Activated CD4-positive, alpha-beta T cell treated with anti-CD3 and anti-CD28 coated beads for 24 hours (primary cell): ENCODE measurements around the gene XRCC1.
A peak's percentile ranks its signal among the peaks of the same experiment; 100 is the strongest.
"Not testable (repeated sequence)": the region's sequence is repeated elsewhere in the genome, so short reads cannot be mapped to it uniquely, and the experiment has no call there.

Source experiments
- DNase-seq, 2 donors: peaks; one replicate each; pipeline ENCODE4 v3.0.0-alpha.2; 2020; ENCODE audit warnings: low read depth in 2 of 2

Gene XRCC1

DNA sequence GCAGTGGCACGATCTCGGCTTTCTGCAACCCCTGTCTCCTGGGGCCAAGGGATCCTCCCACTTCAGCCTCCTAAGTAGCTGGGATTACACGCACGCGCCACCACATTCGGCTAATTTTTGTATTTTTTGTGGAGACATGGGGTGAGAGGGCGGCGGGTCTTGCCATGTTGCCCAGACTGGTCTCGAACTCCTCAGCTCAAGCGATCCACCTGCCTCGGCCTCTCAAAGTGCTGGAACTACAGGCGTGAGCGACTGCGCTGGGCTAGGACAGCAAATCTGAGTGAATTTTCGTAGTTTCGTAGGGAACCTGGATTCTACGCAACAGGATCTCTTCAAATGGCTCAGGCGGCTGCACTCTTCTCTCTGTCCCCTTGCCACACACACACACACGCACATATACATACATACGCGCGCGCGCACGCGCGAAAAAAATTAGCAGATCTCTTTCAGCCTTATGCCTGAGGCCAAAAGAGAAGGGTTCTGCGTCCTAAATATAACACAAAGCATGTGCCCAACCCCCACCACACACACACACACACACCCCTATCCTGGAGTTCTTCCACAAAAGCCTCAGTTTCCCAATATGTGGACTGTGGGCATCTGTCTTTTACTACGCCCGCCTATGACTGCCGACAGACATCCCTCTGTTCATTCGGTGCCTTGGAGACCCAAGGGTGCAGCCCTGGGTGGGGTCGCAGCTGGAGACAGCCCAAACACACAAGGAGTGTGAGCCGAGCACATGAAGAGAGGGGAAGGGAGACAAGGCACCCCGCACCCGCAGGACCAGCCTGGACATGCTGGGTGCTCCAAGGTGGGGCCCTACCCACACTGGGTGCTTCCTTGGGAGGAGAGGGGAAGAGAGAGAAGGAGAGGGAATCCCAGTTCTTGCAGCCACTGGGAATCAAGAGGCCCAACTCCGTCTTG is 890 bp upstream of the XRCC1 start:
- DNase-seq, result no peak

DNA sequence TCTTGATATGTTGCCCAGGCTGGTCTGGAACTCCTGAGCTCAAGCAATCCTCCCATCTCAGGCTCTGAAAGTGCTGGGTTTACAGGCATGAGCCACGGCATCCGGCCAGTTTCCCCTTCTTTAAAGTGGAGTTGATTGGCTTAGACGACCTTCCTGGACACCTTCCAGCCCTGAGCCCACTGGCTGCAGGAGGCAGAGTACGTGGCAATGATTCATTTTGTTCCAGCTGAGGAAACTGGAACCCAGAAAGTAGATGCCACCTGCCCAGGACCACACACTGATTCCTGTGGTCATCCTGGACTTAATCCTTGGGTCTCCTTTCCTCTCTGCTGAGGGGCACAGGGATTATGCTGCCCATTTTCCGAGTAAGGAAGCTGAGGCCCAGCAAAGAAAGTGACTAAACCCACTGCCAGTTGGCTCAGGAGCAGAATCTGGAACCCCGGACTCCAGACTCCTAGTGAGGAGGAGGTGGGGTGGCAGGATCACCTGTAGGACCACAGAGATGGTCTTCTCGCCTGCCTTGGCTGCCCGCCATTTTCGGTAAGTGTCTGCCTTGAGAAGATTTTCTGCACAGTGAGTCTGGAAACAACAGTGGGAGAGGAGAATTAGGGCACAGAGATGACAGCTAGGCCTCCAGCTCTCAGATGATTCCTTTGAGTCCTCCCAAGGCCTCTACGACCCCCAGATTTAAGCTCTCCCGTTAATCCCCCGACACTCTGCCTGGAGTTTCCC is 737 bp downstream of the XRCC1 start:
- DNase-seq, result no peak

DNA sequence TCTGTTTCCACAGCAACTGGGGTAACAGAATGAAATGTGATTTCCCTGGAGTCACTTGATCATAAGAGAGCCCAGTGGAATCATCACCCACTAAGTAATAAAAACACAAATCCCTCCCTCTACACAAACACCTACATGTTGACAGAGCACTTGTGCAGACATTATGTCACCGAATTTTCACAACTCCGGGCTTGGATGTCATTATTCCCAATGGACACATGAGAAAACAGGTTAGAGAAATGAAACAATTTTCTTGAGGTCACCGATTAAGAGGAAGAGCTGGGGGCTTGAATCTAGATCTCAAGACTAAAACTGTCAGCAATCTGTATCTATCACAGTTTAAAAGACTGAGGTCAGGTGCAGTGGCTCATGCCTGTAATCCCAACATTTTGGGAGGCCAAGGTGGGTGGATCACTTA is 3.1 kb downstream of the XRCC1 start:
- no peak for DNase-seq

DNA sequence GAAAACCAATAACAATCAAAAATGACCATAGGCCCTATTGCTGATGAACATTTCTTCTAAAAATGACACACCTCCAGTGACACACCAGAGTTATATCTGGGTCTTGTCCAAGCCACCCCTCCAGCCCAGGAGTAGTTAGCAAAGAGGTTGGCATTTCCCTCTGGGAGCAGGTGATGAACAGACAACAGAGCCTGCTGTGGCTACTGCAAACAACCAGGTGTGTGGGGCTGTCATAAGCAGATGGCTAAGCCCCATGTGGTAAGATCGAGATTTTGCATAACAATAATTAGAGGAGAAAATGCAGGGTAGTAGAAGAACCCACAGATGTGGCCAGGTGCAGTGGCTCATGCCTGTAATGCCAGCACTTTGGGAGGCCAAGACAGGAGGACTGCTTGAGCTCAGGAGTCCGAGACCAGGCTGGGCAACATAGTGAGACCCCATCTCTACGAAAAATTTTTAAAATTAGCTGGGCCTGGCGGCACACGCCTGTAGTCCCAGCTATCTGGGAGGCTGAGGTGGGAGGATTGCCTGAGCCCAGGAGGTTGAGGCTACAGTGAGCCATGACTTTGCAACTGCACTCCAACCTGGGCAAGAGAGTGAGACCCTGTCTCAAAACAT is 5.0 kb downstream of the XRCC1 start:
- no peak for DNase-seq

DNA sequence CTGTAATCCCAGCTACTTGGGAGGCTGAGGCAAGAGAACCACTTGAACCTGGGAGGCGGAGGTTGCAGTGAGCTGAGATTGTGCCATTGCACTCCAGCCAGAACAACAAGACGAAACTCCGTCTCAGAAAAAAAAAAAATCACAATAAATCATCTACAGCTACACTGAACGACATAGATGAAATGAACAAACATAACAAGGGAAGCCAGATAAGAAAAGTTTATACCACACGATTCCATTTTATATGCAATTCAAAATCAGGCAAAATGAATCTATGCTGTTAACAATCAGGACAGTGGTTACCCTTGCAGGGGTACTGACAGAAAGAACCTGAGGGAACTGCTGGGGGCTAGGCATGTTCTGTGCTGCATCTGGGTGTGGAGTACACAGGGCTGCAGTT is 5.7 kb downstream of the XRCC1 start:
- DNase-seq, result no peak

DNA sequence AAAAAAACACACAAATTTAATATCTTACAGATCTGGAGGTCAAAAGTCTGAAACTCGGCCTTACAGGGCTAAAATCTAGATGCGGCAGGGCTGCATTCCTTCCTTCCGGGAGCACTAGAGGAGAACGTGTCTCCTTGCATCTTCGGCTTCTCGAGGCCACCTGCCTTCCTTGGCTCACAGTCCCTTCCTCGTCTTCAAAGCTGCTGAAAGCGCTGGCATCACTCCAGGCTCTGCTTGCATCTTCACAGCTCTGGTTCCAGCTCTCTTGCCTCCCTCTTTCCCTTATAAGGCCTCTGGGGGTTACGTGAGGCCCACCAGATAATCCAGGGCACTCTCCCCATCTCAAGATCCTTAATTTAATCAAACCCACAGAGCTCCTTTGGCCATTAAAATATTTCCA is 10.5 kb downstream of the XRCC1 start:
- DNase-seq, result no peak

DNA sequence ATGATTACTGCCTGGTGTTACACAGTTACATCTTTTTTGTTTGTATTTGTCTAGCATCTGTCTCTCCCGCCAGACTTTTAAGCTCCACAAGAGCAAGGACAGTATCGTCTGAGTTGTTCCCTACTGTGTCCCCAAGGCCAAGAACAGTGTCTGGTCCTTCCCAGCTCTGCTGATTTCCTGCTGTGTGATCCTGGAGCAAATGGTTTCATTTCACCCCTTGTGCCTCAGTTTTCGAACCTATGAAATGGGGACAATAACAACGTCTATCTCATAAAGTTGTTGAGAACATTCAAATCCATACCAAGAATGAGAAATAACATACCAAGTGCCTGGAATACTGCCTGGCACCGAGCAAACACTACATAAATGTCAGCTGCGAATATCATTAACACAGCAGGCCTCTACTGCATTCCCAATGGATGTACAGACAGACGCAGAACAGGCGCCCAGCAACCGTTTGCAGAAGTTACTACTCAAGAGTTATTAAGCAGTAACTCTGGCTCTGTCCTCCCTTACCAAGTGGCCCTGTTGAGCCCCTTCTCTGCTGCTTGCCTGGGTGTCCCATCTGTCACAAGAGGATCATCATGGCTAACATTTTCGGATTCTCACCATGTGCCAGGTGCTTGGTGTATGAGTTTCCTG is 11.4 kb downstream of the XRCC1 start:
- DNase-seq, result no peak

DNA sequence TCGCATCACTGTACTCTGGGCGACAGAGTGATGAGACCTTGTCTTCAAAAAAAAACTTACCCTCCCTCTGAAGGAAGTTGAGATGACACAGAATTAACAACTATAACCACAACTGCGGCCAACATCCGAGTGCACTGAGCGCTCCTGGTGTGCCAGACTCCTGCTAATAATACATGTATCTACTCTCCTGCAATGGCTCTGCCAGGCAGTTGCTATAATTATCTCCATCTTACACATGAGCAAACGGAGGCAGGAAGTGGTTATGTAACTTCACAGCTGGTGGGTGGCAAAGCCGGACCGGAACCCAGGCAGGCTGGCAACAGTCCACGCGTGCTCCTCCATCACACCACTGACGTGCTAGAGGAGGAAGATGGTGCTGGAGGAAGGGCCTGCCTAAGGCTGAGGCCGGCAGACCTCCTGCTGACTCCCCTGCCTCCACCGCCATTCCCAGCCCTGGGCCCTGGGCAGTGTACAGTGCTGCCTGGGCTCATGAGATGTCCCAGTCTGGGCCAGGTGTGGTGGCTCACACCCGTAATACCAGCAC is 12.6 kb downstream of the XRCC1 start:
- DNase-seq, result peak; percentile 36 to 42

DNA sequence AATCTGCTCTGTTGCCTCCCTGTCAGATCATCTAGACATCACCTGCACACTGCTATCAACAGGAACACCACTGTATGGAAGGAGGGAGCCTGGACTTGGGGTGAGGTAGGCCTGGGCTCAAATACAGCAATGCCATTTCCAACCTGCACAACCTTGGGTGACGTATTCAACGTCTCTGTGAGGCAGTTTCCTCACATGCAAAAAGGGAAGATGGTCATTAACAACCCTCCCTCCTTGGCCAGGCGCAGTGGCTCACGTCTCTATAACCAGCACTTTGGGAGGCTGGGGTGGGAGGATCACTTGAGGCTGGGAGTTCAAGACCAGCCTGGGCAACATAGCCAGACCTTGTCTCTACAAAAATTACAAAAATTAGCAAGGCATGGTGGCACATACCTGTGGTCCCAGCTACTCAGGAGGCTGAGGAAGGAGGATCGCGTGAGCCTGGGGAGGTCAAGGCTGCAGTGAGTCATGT is 13.1 kb downstream of the XRCC1 start:
- DNase-seq, result no peak

DNA sequence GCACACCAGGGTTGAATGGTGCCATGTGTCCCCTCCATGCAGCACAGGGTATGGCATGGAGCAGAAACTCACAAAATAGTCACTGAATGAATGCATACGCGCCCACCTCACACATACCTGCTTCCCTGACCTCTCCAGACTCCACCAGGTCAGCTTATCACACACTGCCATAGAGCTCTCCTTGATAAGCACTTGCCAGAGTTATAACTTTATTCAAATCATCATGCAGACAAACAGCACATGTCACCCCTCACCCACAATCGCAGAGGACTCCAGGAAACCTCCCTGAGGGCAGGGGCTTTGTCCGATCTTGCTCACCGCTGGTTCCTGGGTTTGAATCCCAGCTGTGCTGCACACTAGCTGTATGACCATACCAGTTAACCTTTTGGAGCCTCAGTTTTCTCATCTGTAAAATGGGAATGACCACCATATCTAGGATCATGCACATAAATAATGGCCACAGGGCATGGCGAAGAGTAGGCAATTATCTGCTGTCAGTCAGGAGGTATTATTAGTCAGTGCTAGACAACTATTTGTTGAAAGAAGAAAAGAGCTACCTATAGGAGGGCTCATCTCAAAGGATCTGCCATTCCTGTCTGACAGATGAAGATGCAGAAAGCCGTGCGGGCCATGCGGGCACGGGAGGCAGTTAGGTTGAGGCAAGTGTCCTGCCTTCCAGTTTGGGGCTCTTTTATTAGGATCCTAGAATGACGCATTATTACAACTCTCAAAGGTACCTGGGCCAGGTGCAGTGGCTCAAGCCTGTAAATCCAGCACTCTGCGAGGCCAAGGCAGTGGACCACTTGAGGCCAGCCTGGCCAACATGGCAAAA is 14.0 kb downstream of the XRCC1 start:
- no peak for DNase-seq

DNA sequence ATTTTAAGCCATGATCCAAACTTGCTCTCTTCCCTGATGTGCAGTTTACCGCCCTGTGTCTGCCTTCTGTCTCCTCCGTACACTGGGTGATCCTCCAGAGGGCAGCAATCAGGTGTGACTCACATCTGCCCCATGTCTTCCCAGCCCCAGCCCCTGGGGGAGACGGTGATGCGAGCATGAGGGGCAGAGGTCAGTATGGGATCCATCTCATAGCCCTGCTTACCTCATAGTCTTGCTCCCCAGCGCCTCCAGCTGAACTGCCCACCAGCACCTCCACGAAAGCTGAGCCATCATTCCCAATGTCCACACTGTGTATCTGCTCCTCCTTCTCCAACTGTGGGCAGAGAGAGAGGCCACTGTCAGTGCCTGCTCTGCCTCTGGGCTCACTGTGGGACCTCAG is 14.6 kb downstream of the XRCC1 start:
- no peak for DNase-seq

DNA sequence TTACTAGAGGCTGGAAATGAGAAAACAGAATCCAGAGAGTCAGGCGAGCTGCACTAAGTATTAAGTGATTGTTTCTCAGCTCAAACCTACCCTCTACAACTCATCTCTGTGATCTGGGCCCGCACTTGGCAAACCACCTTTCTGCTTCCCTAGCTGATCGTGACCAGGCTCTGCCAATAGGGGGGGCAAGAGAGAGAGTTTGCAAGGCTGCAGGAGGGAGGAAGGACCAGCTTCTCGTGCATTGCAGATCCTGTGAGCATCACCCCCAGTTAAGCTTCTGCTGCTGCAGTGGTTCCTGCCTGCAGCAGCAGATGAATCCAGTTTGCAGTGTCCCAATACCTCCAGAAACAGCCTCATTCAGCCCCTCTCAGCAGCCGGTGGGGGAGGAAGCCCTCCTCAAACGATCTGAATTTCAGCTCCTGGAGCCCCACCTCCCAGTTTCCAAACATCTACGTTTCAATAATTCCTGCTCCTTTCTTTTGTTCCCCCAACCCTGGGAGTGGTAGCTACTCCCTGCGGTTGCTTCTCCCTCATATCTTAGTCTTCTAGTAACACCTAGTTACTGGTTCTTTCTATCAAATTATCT is 20.0 kb downstream of the XRCC1 start:
- DNase-seq, result peak; percentile 71 to 79

DNA sequence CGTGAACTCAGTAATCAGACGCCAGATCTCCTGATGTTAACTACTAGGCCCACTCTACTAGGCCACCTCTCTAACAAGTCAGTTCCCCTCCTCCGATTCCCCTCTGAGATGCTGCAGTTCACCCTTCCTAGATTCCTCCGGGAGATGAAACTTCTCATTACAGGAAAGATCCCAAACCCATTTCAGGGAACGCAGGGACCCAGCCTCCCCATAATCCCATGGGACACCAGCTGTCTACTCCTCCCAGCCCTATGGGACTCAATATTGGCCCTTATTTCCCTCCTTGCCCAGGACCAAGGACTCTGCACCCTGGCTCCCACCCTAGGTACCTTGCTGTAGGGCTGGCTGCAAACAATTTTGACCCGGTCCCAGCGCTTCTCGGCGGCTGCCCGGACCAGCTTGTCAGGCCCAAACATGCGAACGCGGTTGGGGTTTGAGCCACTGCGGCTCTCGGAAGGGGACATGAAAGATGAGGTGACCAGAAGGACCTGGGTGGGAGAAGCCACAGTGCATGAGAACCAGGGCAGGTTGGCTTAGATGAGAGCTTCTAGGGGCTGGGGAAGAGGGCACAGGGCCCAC is 20.9 kb downstream of the XRCC1 start:
- no peak for DNase-seq

DNA sequence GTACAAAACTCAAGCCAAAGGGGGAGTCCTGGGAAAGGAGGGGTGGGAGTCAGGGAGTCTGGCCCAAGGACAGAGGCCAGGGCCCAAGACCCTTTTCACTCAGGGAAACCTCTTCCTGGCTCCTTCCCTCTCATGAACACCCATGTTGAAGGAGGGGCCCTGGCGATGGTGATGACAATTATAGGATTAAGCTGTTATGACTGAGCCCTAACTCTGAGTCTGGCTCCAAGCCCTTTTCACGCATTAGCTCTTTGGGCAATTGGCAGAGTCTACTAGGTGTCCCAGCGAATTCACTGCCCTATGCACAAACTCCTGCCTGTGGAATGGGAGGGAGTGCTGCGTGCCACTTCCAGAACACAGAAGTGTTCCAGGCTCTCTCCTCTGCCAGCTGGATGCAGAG is 21.7 kb downstream of the XRCC1 start:
- DNase-seq, result no peak

DNA sequence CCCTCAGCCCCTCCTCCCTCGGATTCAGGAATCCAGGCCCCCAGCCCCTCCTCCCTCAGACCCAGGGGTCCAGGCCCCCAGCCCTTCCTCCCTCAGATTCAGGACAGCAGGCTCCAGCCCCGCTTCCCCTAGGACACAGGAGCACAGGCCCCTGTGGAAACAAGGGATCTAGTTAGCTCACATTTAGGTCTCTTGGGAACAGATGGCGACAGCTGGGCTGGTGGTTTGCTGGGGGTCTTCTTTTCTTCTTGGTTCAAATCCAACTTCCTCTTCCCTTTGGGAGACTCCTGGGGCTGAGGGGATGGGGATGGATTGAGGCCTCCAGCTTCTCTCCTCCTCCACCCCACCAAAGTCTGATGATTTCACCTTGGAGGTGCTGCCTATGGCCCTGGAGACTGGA is 22.7 kb downstream of the XRCC1 start:
- no peak for DNase-seq

DNA sequence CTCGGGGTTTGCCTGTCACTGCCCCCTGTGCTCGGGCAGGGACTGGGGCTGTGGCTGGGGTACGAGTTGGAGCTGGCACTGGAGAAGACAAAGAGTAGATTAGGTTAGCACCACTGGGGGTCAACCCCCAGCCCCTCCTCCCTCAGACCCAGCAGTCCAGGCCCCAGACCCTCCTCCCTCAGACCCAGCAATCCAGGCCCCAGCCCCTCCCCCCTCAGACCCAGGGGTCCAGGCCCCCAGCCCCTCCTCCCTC is 23.2 kb downstream of the XRCC1 start:
- no peak for DNase-seq

DNA sequence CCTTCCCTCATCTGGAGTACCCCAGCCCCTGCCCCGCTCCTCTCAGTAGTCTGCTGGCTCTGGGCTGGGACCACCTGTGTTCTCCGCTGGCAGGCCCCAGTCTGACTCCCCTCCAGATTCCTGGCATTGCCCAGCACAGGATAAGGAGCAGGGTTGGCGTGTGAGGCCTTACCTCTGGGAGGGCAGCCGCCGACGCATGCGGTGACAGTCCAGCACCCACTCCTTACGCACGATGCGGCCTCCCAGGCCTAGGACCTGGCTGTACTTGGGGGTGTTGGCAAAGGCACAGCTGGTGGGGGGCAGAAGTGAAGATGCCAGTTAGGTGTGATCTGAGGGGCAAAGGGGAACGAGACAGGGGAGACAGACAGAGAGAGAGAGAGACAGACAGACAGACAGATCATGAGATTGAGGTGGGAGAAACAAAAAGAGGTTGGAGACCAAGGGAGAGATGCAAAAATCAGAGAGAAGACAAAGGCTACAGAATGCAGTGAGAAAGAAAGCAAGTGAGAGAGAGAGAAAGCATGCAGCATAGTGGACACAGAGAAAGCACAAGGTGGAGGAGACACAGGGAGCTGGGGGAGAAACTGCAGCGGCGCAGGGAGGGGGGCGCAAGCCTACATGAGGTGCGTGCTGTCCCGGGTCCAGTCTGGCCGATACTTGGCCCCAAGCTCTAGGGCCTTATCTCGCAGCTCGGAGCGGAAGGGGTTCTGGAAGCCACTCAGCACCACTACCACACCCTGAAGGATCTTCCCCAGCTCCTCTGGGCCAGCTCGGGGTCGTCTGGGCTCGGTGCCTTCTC is 23.7 kb downstream of the XRCC1 start:
- DNase-seq, result no peak

DNA sequence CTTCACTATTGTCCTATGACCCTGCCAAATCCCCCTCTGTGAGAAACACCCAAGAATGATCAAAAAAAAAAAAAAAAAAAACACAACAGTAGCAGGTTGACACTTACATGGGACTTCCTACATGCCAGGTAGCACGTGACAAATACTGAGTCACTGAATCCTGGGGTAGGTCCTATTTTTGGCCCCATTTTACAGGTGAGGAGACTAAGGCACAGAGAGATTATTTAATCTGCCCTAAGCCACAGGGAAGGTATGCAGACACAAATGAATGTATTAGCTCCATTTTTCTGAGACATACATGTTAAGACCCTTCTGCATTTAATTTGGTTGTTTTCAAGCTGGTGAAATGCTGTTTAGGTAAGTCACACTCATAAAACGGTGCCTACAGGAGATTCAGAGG is 26.6 kb downstream of the XRCC1 start:
- no peak for DNase-seq

DNA sequence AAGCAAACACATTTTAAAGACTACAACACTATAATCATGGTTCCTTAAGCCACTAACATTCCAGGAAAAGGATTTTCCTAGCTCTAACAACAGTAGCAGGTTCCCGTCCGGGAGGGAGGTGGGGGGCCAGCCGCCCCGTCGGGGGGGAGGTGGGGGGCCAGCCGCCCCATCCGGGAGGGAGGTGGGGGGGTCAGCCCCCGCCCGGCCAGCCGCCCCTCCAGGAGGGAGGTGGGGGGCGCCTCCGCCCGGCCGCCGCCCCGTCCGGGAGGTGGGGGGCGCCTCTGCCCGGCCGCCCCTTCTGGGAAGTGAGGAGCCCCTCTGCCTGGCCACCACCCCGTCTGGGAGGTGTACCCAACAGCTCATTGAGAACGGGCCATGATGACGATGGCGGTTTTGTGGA is 27.4 kb downstream of the XRCC1 start:
- not testable (repeated sequence) for DNase-seq

DNA sequence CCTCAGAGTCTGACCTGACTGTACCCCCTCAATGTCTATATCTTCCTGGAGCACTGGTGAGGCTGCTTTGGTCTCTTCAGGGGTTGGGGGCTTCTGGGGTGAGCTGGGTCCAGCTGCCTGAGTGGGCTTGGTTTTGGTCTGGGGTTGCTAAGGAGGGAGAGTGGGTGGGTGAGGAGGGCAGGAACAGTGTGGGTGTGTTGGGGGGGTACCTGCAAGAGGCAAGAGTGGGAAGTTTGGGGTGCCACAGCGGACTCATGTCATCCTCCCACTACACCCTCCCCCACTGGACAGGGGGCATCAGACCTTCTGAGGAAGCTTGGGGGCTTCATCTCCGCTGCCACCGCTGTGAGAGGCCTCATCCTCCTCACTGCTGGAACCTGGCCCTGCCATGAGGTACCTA is 28.7 kb downstream of the XRCC1 start:
- no peak for DNase-seq
